OCI-LY3 (cell line): ENCODE data around the gene GM2A.

Experiments used
- EZH2phosphoT487 ChIP-seq: fragments of 200-600 bp; shearing (Covaris generic); IDR thresholded peaks from 2 replicates; pipeline ENCODE4 v1.6.1; 2018; ENCODE audit warnings: antibody characterized with exemption, mixed run types, low read depth
- TF ChIP-seq, protein P1 (sequence below): fragments of 200-600, 300-600 bp; sonication (generic); IDR thresholded peaks from 2 replicates; pipeline ENCODE4 v1.5.1; 2014; ENCODE audit warnings: antibody characterized with exemption, low read length, low read depth

DNA sequence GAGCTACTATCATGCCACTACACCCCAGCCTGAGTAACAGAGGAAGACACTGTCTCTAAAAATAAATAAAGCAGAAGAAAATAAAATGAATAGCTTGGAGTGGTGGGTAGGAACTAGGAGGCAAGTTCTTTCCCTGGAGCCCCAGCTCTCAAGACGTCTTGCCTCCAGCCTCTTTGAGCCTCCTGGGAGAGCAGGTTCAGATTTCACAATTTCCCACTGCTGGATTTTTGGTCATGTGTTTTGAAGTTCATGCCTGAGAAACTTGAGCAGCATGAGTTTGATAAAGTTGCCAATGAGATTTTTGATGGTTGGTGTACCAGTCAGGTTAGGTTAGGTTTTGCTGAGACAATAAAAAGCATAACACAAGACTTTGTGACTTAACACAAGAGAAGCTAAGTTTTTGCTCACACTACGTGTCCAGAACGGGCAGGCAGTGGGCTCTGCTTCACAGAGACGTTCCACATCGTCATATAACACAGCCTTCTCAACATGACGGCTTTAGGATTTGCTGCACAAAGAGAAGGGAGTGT, 25.0 kb upstream of the GM2A start:
- TF ChIP-seq, protein P1, sequence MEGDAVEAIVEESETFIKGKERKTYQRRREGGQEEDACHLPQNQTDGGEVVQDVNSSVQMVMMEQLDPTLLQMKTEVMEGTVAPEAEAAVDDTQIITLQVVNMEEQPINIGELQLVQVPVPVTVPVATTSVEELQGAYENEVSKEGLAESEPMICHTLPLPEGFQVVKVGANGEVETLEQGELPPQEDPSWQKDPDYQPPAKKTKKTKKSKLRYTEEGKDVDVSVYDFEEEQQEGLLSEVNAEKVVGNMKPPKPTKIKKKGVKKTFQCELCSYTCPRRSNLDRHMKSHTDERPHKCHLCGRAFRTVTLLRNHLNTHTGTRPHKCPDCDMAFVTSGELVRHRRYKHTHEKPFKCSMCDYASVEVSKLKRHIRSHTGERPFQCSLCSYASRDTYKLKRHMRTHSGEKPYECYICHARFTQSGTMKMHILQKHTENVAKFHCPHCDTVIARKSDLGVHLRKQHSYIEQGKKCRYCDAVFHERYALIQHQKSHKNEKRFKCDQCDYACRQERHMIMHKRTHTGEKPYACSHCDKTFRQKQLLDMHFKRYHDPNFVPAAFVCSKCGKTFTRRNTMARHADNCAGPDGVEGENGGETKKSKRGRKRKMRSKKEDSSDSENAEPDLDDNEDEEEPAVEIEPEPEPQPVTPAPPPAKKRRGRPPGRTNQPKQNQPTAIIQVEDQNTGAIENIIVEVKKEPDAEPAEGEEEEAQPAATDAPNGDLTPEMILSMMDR, result no peak
- no peak for TF ChIP-seq EZH2phosphoT487
